MCF 10A (cell line): ENCODE measurements around the gene TMEM30A. TPM values are rescaled to one million over a fixed set of nuclear protein-coding genes. Genes with fewer than 3 reads are reported as not detected.

ENCODE experiments used
- BruUV-seq: library from RNA; stranded (reverse); fragments of 400-500 nt; replicated peaks from 2 replicates; lab custom pipeline; 2021; lab: Mats Ljungman, UMichigan
- CTCF ChIA-PET: fragments of 300-600 bp; sonication (Branson Sonifier 250); formaldehyde crosslinking; extraction: SDS; loops from one replicate; lab custom pipeline; 2021; ENCODE audit warnings: antibody characterized with exemption, inconsistent platforms; lab: Yijun Ruan, JAX
- POLR2A ChIA-PET: fragments of 300-600, 350-650 bp; sonication (Branson Sonifier 250); formaldehyde crosslinking; extraction: SDS; loops from one replicate; lab custom pipeline; 2020; ENCODE audit warnings: antibody characterized with exemption, inconsistent platforms; lab: Yijun Ruan, JAX
- DNase-seq: peaks from one replicate; pipeline ENCODE4 v3.0.0-alpha.2; 2018; ENCODE audit not compliant: unreplicated experiment
- H3K27ac Mint-ChIP-seq: one replicate; pipeline ENCODE4 v1.8.0; 2022; ENCODE audit warnings: mild to moderate bottlenecking, low read depth, mixed read lengths; ENCODE audit not compliant: unreplicated experiment
- H3K27me3 Mint-ChIP-seq: one replicate; pipeline ENCODE4 v1.8.0; 2022; ENCODE audit warnings: mixed read lengths; ENCODE audit not compliant: insufficient read depth, unreplicated experiment
- H3K36me3 Mint-ChIP-seq: one replicate; pipeline ENCODE4 v1.8.0; 2022; ENCODE audit warnings: mild to moderate bottlenecking, moderate library complexity, mixed read lengths; ENCODE audit not compliant: insufficient read depth, unreplicated experiment
- H3K4me1 Mint-ChIP-seq: one replicate; pipeline ENCODE4 v1.8.0; 2022; ENCODE audit warnings: mixed read lengths; ENCODE audit not compliant: insufficient read depth, unreplicated experiment
- H3K4me3 Mint-ChIP-seq: one replicate; pipeline ENCODE4 v1.8.0; 2022; ENCODE audit warnings: mild to moderate bottlenecking, moderate library complexity, mixed read lengths; ENCODE audit not compliant: unreplicated experiment
- H3K9me3 Mint-ChIP-seq: one replicate; pipeline ENCODE4 v1.8.0; 2022; ENCODE audit warnings: mixed read lengths; ENCODE audit not compliant: unreplicated experiment
- CTCF ChIP-seq: fragments of 200-600 bp; IDR thresholded peaks from one replicate; pipeline ENCODE4 v1.8.0; 2022; ENCODE audit warnings: antibody characterized with exemption, mild to moderate bottlenecking; ENCODE audit not compliant: unreplicated experiment
- intact Hi-C: fragments of 100-400 bp; cut with micrococcal nuclease; formaldehyde crosslinking; loops from 2 replicates; pipeline ENCODE4 v1.14.1; 2022
- total RNA-seq: library from RNA; stranded (reverse); gene quantifications from 2 replicates; pipeline ENCODE4 v1.2.3, GENCODE V29; 2022

Gene TMEM30A
- total RNA-seq, 1 experiment from 2014 or later = 53.7 TPM

GRCh38 chr6:75209184-75209723 lies 75.3 kb downstream of the TMEM30A start:
- BruUV-seq = no TSS peak
- peaks cover 22% of the 10 kb centered on the region for H3K4me1 Mint-ChIP-seq
- ChIA-PET POLR2A (interaction anchor here (0.7 to 1.7 kb wide), 7 partner anchors 9 to 1374 kb away, joined by 3 to 8 read pairs (median 3); partner anchors contain the start of gene COX7A2), CTCF (interaction anchor here (0.5 to 11.0 kb wide), 98 partner anchors 7 to 1693 kb away, joined by 3 to 151 read pairs (median 4); partner anchors contain the start of gene COX7A2)
- intact Hi-C loops = loop anchor here (1.0 to 10.0 kb wide), 7 partner anchors 310 to 1534 kb away; no protein-coding TSS in a partner anchor
- no peak overlapping the region for H3K27ac Mint-ChIP-seq
- TF ChIP-seq CTCF = no peak
- peaks cover 8% of the 10 kb centered on the region for H3K27me3 Mint-ChIP-seq
- H3K4me3 Mint-ChIP-seq = no peak overlapping the region
- peaks cover 5% of the 10 kb centered on the region for H3K36me3 Mint-ChIP-seq
- no peaks in the 10 kb centered on the region for H3K9me3 Mint-ChIP-seq
- DNase-seq = no peak

DNA sequence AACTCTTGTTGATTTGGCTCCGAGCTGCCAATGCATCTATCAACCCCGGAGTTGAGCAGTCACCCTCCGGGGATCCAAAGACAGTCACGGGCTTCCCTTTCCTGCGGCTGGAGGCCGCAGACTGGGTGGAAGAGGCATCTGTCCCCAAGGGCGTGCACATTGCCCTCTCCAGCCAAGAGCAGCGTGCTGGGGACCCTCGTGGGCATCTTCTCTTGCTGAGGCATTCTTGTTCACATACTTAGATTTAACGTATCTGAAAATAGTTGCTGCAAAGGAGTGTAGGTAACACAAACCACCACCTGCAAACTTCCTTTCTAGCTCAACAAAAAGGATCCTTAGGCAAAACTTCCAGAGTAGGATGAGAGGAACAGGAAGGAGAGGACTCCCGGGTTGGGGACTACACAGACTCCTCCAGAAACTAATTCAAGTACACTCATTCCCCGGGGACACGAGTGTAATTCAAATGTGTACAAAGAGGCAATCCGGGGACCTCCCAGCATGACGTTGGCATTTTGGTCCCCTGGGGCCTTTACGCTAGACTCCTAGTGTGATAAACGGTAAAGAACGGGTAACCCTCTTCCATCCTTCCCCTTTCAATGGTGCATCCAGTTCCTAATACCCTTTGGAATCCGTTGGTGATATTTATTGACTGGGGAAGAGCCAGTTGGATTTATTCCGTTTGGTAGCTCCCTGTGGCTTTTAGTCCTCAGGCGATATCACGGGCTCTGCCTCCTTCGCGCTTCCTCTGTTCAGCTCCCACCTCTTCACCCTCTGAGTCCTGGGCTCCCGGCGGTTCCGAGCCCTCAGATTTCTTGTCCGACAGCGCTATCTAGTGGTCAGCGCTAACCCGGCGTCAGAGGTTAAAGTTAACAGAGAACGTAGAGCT lies 76.1 kb downstream of the TMEM30A start:
- no TSS peak for BruUV-seq
- peaks cover 5% of the 10 kb centered on the region for H3K36me3 Mint-ChIP-seq
- POLR2A ChIA-PET = interaction anchor here (0.7 to 1.7 kb wide), 6 partner anchors 10 to 1373 kb away, joined by 3 to 8 read pairs (median 3); partner anchors contain the start of gene COX7A2
- H3K4me3 Mint-ChIP-seq = peak overlapping the region; percentile 15
- CTCF ChIA-PET = interaction anchor here (0.5 to 11.0 kb wide), 103 partner anchors 9 to 1784 kb away, joined by 3 to 151 read pairs (median 4); partner anchors contain the start of gene COX7A2
- peaks cover 8% of the 10 kb centered on the region for H3K27me3 Mint-ChIP-seq
- H3K27ac Mint-ChIP-seq = no peak overlapping the region
- peak; percentile 84 for DNase-seq
- intact Hi-C loops = loop anchor here (1.0 to 10.0 kb wide), 7 partner anchors 310 to 1534 kb away; no protein-coding TSS in a partner anchor
- H3K4me1 Mint-ChIP-seq = peaks cover 29% of the 10 kb centered on the region
- peak; percentile 83 for TF ChIP-seq CTCF
- H3K9me3 Mint-ChIP-seq = no peaks in the 10 kb centered on the region

- no peaks in the 10 kb centered on the region for H3K9me3 Mint-ChIP-seq
- ChIA-PET POLR2A (interaction anchor here (0.6 to 4.2 kb wide), 6 partner anchors 12 to 1554 kb away, joined by 3 to 31 read pairs (median 3); no protein-coding TSS in a partner anchor), CTCF (interaction anchor here (0.6 to 11.0 kb wide), 17 partner anchors 9 to 1281 kb away, joined by 3 to 151 read pairs (median 4); no protein-coding TSS in a partner anchor)
- TF ChIP-seq CTCF = no peak
- peaks cover 46% of the 10 kb centered on the region for H3K4me1 Mint-ChIP-seq
- peaks cover 5% of the 10 kb centered on the region for H3K36me3 Mint-ChIP-seq
- DNase-seq = no peak
- BruUV-seq = no TSS peak
- peak overlapping the region; percentile 40 for H3K27ac Mint-ChIP-seq
- intact Hi-C loops = loop anchor here (1.0 to 10.0 kb wide), 4 partner anchors 264 to 1532 kb away; no protein-coding TSS in a partner anchor
- peaks cover 6% of the 10 kb centered on the region for H3K27me3 Mint-ChIP-seq
- H3K4me3 Mint-ChIP-seq = peak overlapping the region; percentile 99
These were observed 77.8 kb downstream of the TMEM30A start for GRCh38 chr6:75206576-75207342.
